HG03521 (cell line): ENCODE data around the gene KLHL33.

ENCODE experiments used
- ATAC-seq: cut with Tn5 transposase; IDR thresholded peaks from one replicate; pipeline ENCODE4 v1.9.1; 2021; ENCODE audit warnings: mild to moderate bottlenecking, moderate library complexity; ENCODE audit not compliant: unreplicated experiment

Gene KLHL33

DNA sequence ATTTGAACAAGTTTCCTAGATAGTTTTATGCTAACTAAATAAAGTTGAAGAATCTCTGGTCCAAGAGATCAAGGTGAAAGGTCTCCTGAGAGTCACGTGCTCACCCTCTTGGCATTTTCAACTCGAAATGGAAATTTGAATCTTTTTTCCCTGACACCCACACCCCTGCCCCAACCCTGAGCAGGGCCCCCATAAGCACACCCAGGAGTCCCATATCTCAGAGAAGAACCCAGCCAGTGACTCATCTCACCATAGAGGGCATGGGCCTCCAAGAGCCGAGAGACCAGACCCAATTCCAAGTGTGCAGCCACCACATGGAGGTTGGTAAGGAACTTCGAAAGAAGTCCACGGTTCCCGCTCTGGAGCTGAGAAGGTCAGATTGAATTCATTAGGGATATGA is 55.3 kb downstream of the KLHL33 start:
- ATAC-seq: no peak

DNA sequence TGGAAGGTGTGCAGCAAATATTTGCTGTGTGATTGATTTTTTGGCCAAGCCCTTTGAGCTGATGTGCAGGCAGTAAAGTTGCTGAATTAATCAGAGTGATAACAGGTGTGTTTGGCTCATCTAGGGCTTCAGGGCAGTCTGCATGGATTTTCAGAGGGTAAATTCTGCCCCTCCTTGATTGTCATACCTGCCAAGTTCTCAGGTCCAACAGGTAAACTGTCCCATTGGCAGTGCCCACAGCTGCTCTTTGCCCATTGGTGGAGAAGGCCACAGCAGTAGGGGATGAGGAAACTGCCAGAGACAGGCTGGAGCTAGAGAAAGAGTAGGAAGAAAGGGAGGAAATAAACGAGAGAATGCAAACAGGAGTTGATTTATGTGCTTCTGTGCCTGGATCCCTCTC is 56.2 kb downstream of the KLHL33 start:
- no peak for ATAC-seq

DNA sequence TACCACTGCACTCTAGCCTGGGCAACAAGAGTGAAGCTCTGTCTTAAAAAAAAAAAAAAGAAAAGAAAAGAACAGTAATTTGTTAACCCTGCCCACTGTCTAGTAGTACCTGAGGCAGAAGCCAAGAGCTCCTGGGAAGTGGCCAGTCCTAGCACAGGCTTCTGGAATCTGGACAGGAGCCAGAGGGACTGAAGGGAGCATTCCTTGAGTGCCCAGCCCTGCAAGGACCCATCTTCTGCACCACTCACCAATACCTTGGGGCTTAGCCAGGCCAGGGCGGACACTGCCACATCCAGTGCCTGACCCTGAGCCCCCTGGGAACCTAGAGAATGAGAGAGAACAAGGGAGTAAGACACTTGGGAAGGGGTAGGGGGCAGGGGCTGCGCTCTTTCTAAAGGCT is 58.8 kb downstream of the KLHL33 start:
- ATAC-seq: no peak

DNA sequence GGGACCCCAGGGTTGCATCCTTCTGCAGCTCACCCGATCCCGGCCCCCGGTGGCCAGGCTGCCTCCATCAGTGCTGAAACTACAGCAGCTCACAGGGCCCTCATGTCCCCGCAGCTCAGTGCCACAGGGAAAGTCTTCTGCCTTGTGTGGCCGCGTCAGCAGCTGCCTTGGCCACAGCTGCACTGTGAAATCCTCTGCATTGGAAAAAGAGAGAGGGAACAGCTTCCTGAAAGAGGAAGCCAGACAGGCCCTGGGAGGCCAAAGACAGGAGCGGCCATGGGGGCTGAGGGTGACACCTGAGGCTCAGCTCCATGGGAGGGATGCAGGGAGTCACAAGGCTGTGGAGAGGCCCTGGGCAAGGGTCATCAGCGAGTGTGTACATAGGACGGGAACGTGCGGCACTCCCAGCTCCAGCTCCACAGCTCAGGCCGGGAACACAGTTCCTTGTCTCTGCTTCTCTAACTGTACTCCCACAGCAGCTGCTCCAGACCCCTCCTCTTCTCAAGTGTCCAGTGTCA is 59.8 kb downstream of the KLHL33 start:
- no peak for ATAC-seq
